Type B pancreatic cell (in vitro differentiated cells): ENCODE results near the gene HSPA9. TPM values are rescaled to one million over a fixed set of nuclear protein-coding genes. Genes with fewer than 3 reads are reported as not detected.

Experiments
- DNase-seq: peaks from one replicate; pipeline ENCODE4 v3.0.0; 2021; ENCODE audit warnings: mixed read lengths; ENCODE audit not compliant: unreplicated experiment; ENCODE audit errors: extremely low spot score
- H3K27ac Mint-ChIP-seq: 2 replicates; pipeline ENCODE4 v1.8.0; 2021; ENCODE audit warnings: mild to moderate bottlenecking, mixed read lengths
- H3K27me3 Mint-ChIP-seq: 2 replicates; pipeline ENCODE4 v1.8.0; 2021; ENCODE audit warnings: mixed read lengths
- H3K36me3 Mint-ChIP-seq: 2 replicates; pipeline ENCODE4 v1.8.0; 2021; ENCODE audit warnings: mixed read lengths
- H3K4me1 Mint-ChIP-seq: one replicate; pipeline ENCODE4 v1.8.0; 2021; ENCODE audit warnings: mixed read lengths; ENCODE audit not compliant: unreplicated experiment
- H3K4me3 Mint-ChIP-seq: 2 replicates; pipeline ENCODE4 v1.8.0; 2021; ENCODE audit warnings: mild to moderate bottlenecking, mixed read lengths
- H3K9me3 Mint-ChIP-seq: 2 replicates; pipeline ENCODE4 v1.8.0; 2021; ENCODE audit warnings: mixed read lengths
- CTCF ChIP-seq: fragments of 200-600 bp; sonication (generic); conservative IDR thresholded peaks from 2 replicates; pipeline ENCODE4 v1.5.0; 2021; ENCODE audit warnings: antibody characterized with exemption, mild to moderate bottlenecking
- total RNA-seq: library from RNA; stranded (reverse); gene quantifications from 2 replicates; pipeline ENCODE4 v1.2.1, GENCODE V29; 2021; ENCODE audit warnings: low replicate concordance

Gene HSPA9
- total RNA-seq, 1 donor from 2014 or later = 238 TPM

GRCh38 chr5:138557677-138558076, 17.5 kb downstream of the HSPA9 start:
- Mint-ChIP-seq H3K27ac (no peak overlapping the region), H3K36me3 (peaks cover 53% of the 10 kb centered on the region), H3K27me3 (peaks cover 2% of the 10 kb centered on the region), H3K9me3 (no peaks in the 10 kb centered on the region), H3K4me1 (peaks cover 8% of the 10 kb centered on the region), H3K4me3 (no peak overlapping the region)
- DNase-seq = no peak
- TF ChIP-seq CTCF = no peak

- Mint-ChIP-seq H3K9me3 (no peaks in the 10 kb centered on the region), H3K27me3 (no peaks in the 10 kb centered on the region), H3K36me3 (peaks cover 34% of the 10 kb centered on the region), H3K27ac (no peak overlapping the region), H3K4me3 (no peak overlapping the region), H3K4me1 (peaks cover 7% of the 10 kb centered on the region)
- TF ChIP-seq CTCF = no peak
- DNase-seq = no peak
Measured at GRCh38 chr5:138554143-138554542, 21.1 kb downstream of the HSPA9 start.

DNA sequence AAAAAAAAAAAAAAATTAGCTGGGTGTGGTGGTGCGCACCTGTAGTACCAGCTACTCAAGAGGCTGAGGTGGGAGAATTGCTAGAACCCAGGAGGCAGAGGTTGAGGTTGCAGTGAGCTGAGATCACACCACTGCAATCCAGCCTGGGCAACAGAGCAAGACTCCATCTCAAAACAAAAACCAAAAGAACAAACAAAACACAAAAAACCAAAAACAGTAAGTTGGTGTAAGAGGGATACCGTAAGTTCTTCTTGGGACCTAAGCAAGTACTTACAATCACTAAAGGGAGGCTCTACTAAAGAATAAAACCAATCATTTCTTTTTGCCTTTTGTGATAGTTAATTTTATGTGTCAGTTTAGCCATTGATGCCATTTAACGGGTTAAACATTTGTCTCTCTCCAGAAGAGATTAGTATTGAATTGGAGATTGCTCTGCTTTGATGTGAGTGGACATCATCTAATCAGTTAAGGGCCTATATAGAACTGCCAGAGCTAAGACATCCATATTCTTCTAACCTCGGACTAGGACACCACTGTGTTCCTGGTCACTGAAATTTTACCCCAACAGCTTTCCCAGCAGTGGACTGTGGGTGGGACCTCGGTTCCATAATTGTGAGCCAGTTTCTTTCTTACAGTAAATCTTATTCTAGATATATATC, 21.6 kb downstream of the HSPA9 start:
- no peak overlapping the region for H3K27ac Mint-ChIP-seq
- DNase-seq = no peak
- no peaks in the 10 kb centered on the region for H3K27me3 Mint-ChIP-seq
- peaks cover 28% of the 10 kb centered on the region for H3K36me3 Mint-ChIP-seq
- peaks cover 7% of the 10 kb centered on the region for H3K4me1 Mint-ChIP-seq
- H3K4me3 Mint-ChIP-seq = no peak overlapping the region
- TF ChIP-seq CTCF = no peak
- no peaks in the 10 kb centered on the region for H3K9me3 Mint-ChIP-seq

- Mint-ChIP-seq H3K36me3 (peaks cover 23% of the 10 kb centered on the region), H3K4me3 (no peak overlapping the region), H3K27me3 (no peaks in the 10 kb centered on the region), H3K27ac (no peak overlapping the region), H3K9me3 (no peaks in the 10 kb centered on the region), H3K4me1 (peaks cover 13% of the 10 kb centered on the region)
- TF ChIP-seq CTCF = no peak
- no peak for DNase-seq
Measured at GRCh38 chr5:138552657-138553056, 22.5 kb downstream of the HSPA9 start.

GRCh38 chr5:138549414-138549813, 25.8 kb downstream of the HSPA9 start:
- no peak for DNase-seq
- H3K27me3 Mint-ChIP-seq = no peaks in the 10 kb centered on the region
- peaks cover 27% of the 10 kb centered on the region for H3K4me1 Mint-ChIP-seq
- peaks cover 7% of the 10 kb centered on the region for H3K36me3 Mint-ChIP-seq
- no peak overlapping the region for H3K4me3 Mint-ChIP-seq
- TF ChIP-seq CTCF = no peak
- H3K27ac Mint-ChIP-seq = no peak overlapping the region
- H3K9me3 Mint-ChIP-seq = no peaks in the 10 kb centered on the region
